Cardiac muscle cell (in vitro differentiated cells and primary cell): ENCODE data around the gene SUOX. TPM values are rescaled to one million over a fixed set of nuclear protein-coding genes. Genes with fewer than 3 reads are reported as not detected.

Experiments
- DNase-seq, 2 donors: peaks; one replicate each; pipeline versions ENCODE4 v3.0.0 to v3.0.0-alpha.2; 2010 to 2017; ENCODE audit warnings: low read depth in 1 of 2, low spot score in 1 of 2
- H3K27ac ChIP-seq: fragments of 200-600 bp; sonication (generic); 2 replicates; pipeline ENCODE4 v1.5.1; 2016
- H3K27me3 ChIP-seq: fragments of 200-600 bp; sonication (generic); 2 replicates; pipeline ENCODE4 v1.6.0; 2016; ENCODE audit warnings: control low read depth
- H3K36me3 ChIP-seq: fragments of 200-600 bp; sonication (generic); 2 replicates; pipeline ENCODE4 v1.5.1; 2016; ENCODE audit warnings: control low read depth
- H3K4me1 ChIP-seq: fragments of 200-600 bp; sonication (generic); 2 replicates; pipeline ENCODE4 v1.8.1; 2017; ENCODE audit warnings: low read depth, mild to moderate bottlenecking, mixed run types
- H3K4me3 ChIP-seq: fragments of 200-600 bp; sonication (generic); 2 replicates; pipeline ENCODE4 v1.5.1; 2016; ENCODE audit warnings: mild to moderate bottlenecking
- H3K9me3 ChIP-seq: fragments of 200-600 bp; sonication (generic); 2 replicates; pipeline ENCODE4 v1.5.1; 2017; ENCODE audit warnings: low read depth, mild to moderate bottlenecking, control low read depth
- CTCF ChIP-seq: IDR thresholded peaks from 2 replicates; pipeline ENCODE4 v1.5.1; 2012; ENCODE audit warnings: low read depth, mild to moderate bottlenecking, low read length
- polyA plus RNA-seq: library from polyadenylated mRNA; unstranded; fragments of >200 nt; fragmentation: Nextera tagmentation; extraction: Ambion mirVana; gene quantifications from 2 replicates; pipeline ENCODE4 v1.2.1, GENCODE V29; 2016
- total RNA-seq: library from RNA; depleted of rRNA; stranded (reverse); fragments of >200 nt; gene quantifications from 2 replicates; pipeline ENCODE4 v1.2.3, GENCODE V29; 2016

SUOX gene
- total and polyA plus RNA-seq, 2 experiments from 2014 or later: 52.4 to 59.6 TPM

GRCh38 chr12:56017181-56017580 lies 20.1 kb downstream of the SUOX start:
- Histone ChIP-seq H3K4me1 (peaks cover 26% of the 10 kb centered on the region), H3K27ac (no peak overlapping the region), H3K27me3 (no peaks in the 10 kb centered on the region), H3K36me3 (no peaks in the 10 kb centered on the region), H3K4me3 (no peak overlapping the region), H3K9me3 (no peaks in the 10 kb centered on the region)
- TF ChIP-seq CTCF: no peak
- DNase-seq: no peak

GRCh38 chr12:56018356-56018755 lies 21.3 kb downstream of the SUOX start:
- no peak for TF ChIP-seq CTCF
- H3K9me3 ChIP-seq: no peaks in the 10 kb centered on the region
- no peaks in the 10 kb centered on the region for H3K36me3 ChIP-seq
- DNase-seq: no peak
- H3K27me3 ChIP-seq: no peaks in the 10 kb centered on the region
- H3K4me3 ChIP-seq: no peak overlapping the region
- peak overlapping the region; percentile 94 for H3K27ac ChIP-seq
- H3K4me1 ChIP-seq: peaks cover 34% of the 10 kb centered on the region

GRCh38 chr12:56020423-56021184 lies 23.5 kb downstream of the SUOX start, which contains the start of gene IKZF4:
TSS of gene IKZF4 (plus strand) at chr12:56021043. CDS start at chr12:56021494, 451 bp downstream.
- TF ChIP-seq CTCF: no peak
- Histone ChIP-seq H3K4me3 (peak within 1 kb of the TSS; percentile 43), H3K36me3 (peaks cover 14% of the 10 kb centered on the region), H3K27ac (peak within 1 kb of the TSS; percentile 94), H3K9me3 (no peaks in the 10 kb centered on the region), H3K27me3 (no peaks in the 10 kb centered on the region), H3K4me1 (peaks cover 41% of the 10 kb centered on the region)
- DNase-seq: peak; percentile 80 to 92

- DNase-seq: no peak
Observed at GRCh38 chr12:56021889-56022497, 24.9 kb downstream of the SUOX start.

More at GRCh38 chr12:56021889-56022497, 24.9 kb downstream of the SUOX start:
- Histone ChIP-seq H3K27me3 (no peaks in the 10 kb centered on the region), H3K36me3 (peaks cover 22% of the 10 kb centered on the region), H3K4me3 (peak overlapping the region; percentile 43), H3K27ac (peak overlapping the region; percentile 94), H3K9me3 (no peaks in the 10 kb centered on the region), H3K4me1 (peaks cover 41% of the 10 kb centered on the region)
- no peak for TF ChIP-seq CTCF
